Naive thymus-derived CD8-positive, alpha-beta T cell (primary cell): ENCODE measurements around the gene GMNN. TPM values are rescaled to one million over a fixed set of nuclear protein-coding genes. Genes with fewer than 3 reads are reported as not detected.
"Not testable (repeated sequence)": the region's sequence is repeated elsewhere in the genome, so short reads cannot be mapped to it uniquely, and the experiment has no call there.

Experiments
- ATAC-seq, 2 donors: fragments of 150-1000 bp; cut with Tn5 transposase in 1 of 2; sonication (Bioruptor Pico), chemical (Tn5 transposase) in 1 of 2; 1 replicate in 1 of 2; 2 replicates in 1 of 2; pipeline ENCODE4 v1.10.0; 2021; ENCODE audit warnings: mild to moderate bottlenecking in 2 of 2, moderate library complexity in 2 of 2
- POLR2A ChIA-PET: fragments of 350-600 bp; sonication (Branson Sonifier 250); formaldehyde crosslinking; loops from one replicate; lab custom pipeline; 2021; ENCODE audit warnings: antibody characterized with exemption; lab: Charles Lee
- DNase-seq, 10 donors: peaks; one replicate each; pipeline versions ENCODE4 v3.0.0 to v3.0.0-alpha.2; 2020 to 2022
- H3K27ac Mint-ChIP-seq, 10 donors: one replicate each; pipeline ENCODE4 v1.8.0; 2020 to 2022; ENCODE audit warnings: mild to moderate bottlenecking in 10 of 10, mixed read lengths in 10 of 10, moderate library complexity in 4 of 10, inconsistent platforms in 1 of 10
- H3K27me3 Mint-ChIP-seq, 5 donors: one replicate each; pipeline ENCODE4 v1.8.0; 2021 to 2022; ENCODE audit warnings: mixed read lengths in 5 of 5
- H3K36me3 Mint-ChIP-seq, 3 donors: one replicate each; pipeline ENCODE4 v1.8.0; 2020 to 2022; ENCODE audit warnings: mixed read lengths in 3 of 3, mild to moderate bottlenecking in 2 of 3, inconsistent platforms in 1 of 3
- H3K4me1 Mint-ChIP-seq, 4 donors: one replicate each; pipeline ENCODE4 v1.8.0; 2021 to 2022; ENCODE audit warnings: mixed read lengths in 4 of 4
- H3K4me3 Mint-ChIP-seq, 10 donors: one replicate each; pipeline ENCODE4 v1.8.0; 2020 to 2022; ENCODE audit warnings: mild to moderate bottlenecking in 10 of 10, mixed read lengths in 10 of 10, moderate library complexity in 6 of 10, inconsistent platforms in 1 of 10
- H3K9me3 Mint-ChIP-seq, 9 donors: one replicate each; pipeline ENCODE4 v1.8.0; 2020 to 2022; ENCODE audit warnings: mixed read lengths in 9 of 9, mild to moderate bottlenecking in 3 of 9, inconsistent platforms in 1 of 9, moderate library complexity in 1 of 9
- polyA plus RNA-seq, 3 donors: library from polyadenylated mRNA; unstranded; fragments of 300-500 nt; fragmentation: Illumina TruSeq; gene quantifications; one replicate each; pipeline ENCODE4 v1.2.3, GENCODE V29; 2021
- total RNA-seq, 8 experiments: library from RNA in 2 of 8; stranded (reverse) in 2 of 8; gene quantifications; one replicate each; pipeline ENCODE4 v1.2.3 and lab custom pipeline; 2021 to 2026

Gene GMNN
- total RNA-seq = 1 to 10 TPM; 3.4 to 3.6 TPM
- polyA plus RNA-seq = 1 to 10 TPM; 4.0 to 5.3 (median 4.3) TPM
- 3.2 to 19.3 (median 6.7) reads per million in 6 experiments for total RNA-seq (lab: John Stamatoyannopoulos, UW)

GRCh38 chr6:24774696-24775519 lies at the start of gene GMNN:
TSS of gene GMNN (plus strand) at chr6:24774937. CDS start at chr6:24777247, 2,310 bp downstream.
- POLR2A ChIA-PET = interaction anchor here (0.6 to 2.8 kb wide), 4 partner anchors 53 to 234 kb away, joined by 3 to 15 read pairs (median 4); no protein-coding TSS in a partner anchor
- peak within 1 kb of the TSS; percentile 87 to 99 (median 98) for H3K27ac Mint-ChIP-seq
- H3K27me3 Mint-ChIP-seq = no peaks in the 10 kb centered on the region
- peaks cover 7 to 31% (median 17%) of the 10 kb centered on the region in 4 donors for H3K4me1 Mint-ChIP-seq
- H3K4me3 Mint-ChIP-seq = peak within 1 kb of the TSS; percentile 96 to 100 (median 98)
- no peaks in the 10 kb centered on the region for H3K9me3 Mint-ChIP-seq
- ATAC-seq (peak; percentile 92 to 93), DNase-seq (peak; percentile 93 to 99 (median 96))
- H3K36me3 Mint-ChIP-seq = peaks cover 0 to 3% (median 0%) of the 10 kb centered on the region in 3 donors

GRCh38 chr6:24730653-24731052 lies 44.1 kb upstream of the GMNN start:
- DNase-seq, H3K4me3 Mint-ChIP-seq, H3K27ac Mint-ChIP-seq, ATAC-seq, H3K4me1 Mint-ChIP-seq: not testable (repeated sequence)
- Mint-ChIP-seq H3K9me3 (peaks cover 4 to 28% (median 20%) of the 10 kb centered on the region in 9 donors), H3K36me3 (peaks cover 0 to 16% (median 16%) of the 10 kb centered on the region in 3 donors), H3K27me3 (peaks cover 0 to 12% (median 0%) of the 10 kb centered on the region in 5 donors)
- POLR2A ChIA-PET = interaction anchor here (0.6 kb wide), 1 partner anchor 33 kb away, joined by 3 read pairs; no protein-coding TSS in a partner anchor

GRCh38 chr6:24731456-24732134 lies 43.1 kb upstream of the GMNN start:
- Mint-ChIP-seq H3K9me3 (peaks cover 4 to 28% (median 20%) of the 10 kb centered on the region in 9 donors), H3K36me3 (peaks cover 0 to 16% (median 16%) of the 10 kb centered on the region in 3 donors)
- H3K4me3 Mint-ChIP-seq, H3K27me3 Mint-ChIP-seq, H3K27ac Mint-ChIP-seq, DNase-seq, H3K4me1 Mint-ChIP-seq, ATAC-seq: not testable (repeated sequence)
- POLR2A ChIA-PET = interaction anchor here (0.6 to 0.9 kb wide), 2 partner anchors 32 to 150 kb away, joined by 3 read pairs; no protein-coding TSS in a partner anchor

- peaks cover 0 to 7% (median 0%) of the 10 kb centered on the region in 4 donors for H3K4me1 Mint-ChIP-seq
- peaks cover 0 to 4% (median 0%) of the 10 kb centered on the region in 5 donors for H3K27me3 Mint-ChIP-seq
- POLR2A ChIA-PET = no interaction called here
Measured at GRCh38 chr6:24734166-24734565, 40.6 kb upstream of the GMNN start.

DNA sequence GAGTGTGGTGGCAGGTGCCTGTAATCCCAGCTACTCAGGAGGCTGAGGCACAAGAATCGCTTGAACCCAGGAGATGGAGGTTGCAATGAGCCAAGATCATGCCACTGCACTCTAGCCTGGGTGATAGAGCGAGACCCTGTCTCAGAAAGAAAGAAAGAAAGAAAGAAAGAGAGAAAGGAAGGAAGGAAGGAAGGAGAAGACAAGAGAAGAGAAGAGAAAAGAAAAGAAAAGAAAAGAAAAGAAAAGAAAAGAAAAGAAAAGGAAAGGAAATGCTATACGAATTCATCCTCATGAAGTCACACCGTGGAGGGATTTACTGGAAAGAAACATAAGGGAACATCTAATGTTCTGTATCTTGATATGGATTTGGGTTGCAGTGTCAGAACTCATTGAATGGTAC lies 40.0 kb upstream of the GMNN start:
- Mint-ChIP-seq H3K9me3 (peaks cover 4 to 27% (median 17%) of the 10 kb centered on the region in 9 donors), H3K36me3 (peaks cover 0 to 15% (median 13%) of the 10 kb centered on the region in 3 donors)
- DNase-seq, POLR2A ChIA-PET, ATAC-seq, H3K27me3 Mint-ChIP-seq, H3K4me3 Mint-ChIP-seq, H3K4me1 Mint-ChIP-seq, H3K27ac Mint-ChIP-seq: not testable (repeated sequence)

More at GRCh38 chr6:24734166-24734565, 40.6 kb upstream of the GMNN start:
- H3K27ac Mint-ChIP-seq = peak overlapping the region in 1 of 10 donors; percentile 1
- peaks cover 0 to 16% (median 13%) of the 10 kb centered on the region in 3 donors for H3K36me3 Mint-ChIP-seq
- no peak for ATAC-seq
- no peak for DNase-seq
- H3K9me3 Mint-ChIP-seq = peaks cover 4 to 28% (median 17%) of the 10 kb centered on the region in 9 donors
- H3K4me3 Mint-ChIP-seq = no peak overlapping the region

- Mint-ChIP-seq H3K4me3 (no peak overlapping the region), H3K36me3 (no peaks in the 10 kb centered on the region), H3K27me3 (peaks cover 0 to 4% (median 0%) of the 10 kb centered on the region in 5 donors), H3K4me1 (peaks cover 0 to 14% (median 3%) of the 10 kb centered on the region in 4 donors), H3K27ac (no peak overlapping the region), H3K9me3 (no peaks in the 10 kb centered on the region)
- DNase-seq (no peak), ATAC-seq (no peak)
- POLR2A ChIA-PET = interaction anchor here (0.7 to 1.0 kb wide), 2 partner anchors 17 to 40 kb away, joined by 4 read pairs; no protein-coding TSS in a partner anchor
Measured at GRCh38 chr6:24738741-24739140, 36.0 kb upstream of the GMNN start.

DNA sequence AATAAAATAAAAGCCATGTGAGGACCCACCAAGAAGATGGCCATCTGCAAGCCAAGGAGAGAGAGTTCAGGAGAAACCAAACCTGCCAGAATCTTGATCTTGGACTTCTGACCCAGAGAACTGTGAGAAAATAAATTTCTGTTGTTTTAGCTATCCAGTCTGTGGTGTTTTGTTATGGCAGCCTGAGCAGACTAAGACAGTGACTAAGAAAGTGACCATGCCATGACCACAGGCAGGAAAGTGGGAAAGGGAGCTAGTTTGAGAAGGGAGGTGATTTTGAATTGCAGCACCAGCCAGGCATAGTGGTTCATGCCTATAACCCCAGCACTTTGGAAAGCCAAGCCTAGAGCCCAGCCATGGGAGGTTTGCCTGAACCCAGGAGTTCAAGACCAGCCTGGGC lies 33.9 kb upstream of the GMNN start:
- H3K27me3 Mint-ChIP-seq = peaks cover 0 to 4% (median 0%) of the 10 kb centered on the region in 5 donors
- POLR2A ChIA-PET = no interaction called here
- H3K4me1 Mint-ChIP-seq = peaks cover 0 to 27% (median under 1%) of the 10 kb centered on the region in 4 donors
- no peak overlapping the region for H3K4me3 Mint-ChIP-seq
- ATAC-seq (no peak), DNase-seq (no peak)
- no peaks in the 10 kb centered on the region for H3K36me3 Mint-ChIP-seq
- no peaks in the 10 kb centered on the region for H3K9me3 Mint-ChIP-seq
- peak overlapping the region in 1 of 10 donors; percentile 25 for H3K27ac Mint-ChIP-seq

GRCh38 chr6:24742216-24742738 lies 32.5 kb upstream of the GMNN start:
- H3K36me3 Mint-ChIP-seq = no peaks in the 10 kb centered on the region
- H3K27ac Mint-ChIP-seq = no peak overlapping the region
- ATAC-seq (no peak), DNase-seq (no peak)
- POLR2A ChIA-PET = no interaction called here
- no peaks in the 10 kb centered on the region for H3K27me3 Mint-ChIP-seq
- H3K4me3 Mint-ChIP-seq = no peak overlapping the region
- peaks cover 0 to 27% (median 0%) of the 10 kb centered on the region in 4 donors for H3K4me1 Mint-ChIP-seq
- H3K9me3 Mint-ChIP-seq = no peaks in the 10 kb centered on the region

- Mint-ChIP-seq H3K36me3 (no peaks in the 10 kb centered on the region), H3K9me3 (no peaks in the 10 kb centered on the region), H3K4me1 (peaks cover 0 to 27% (median 0%) of the 10 kb centered on the region in 4 donors), H3K27ac (peak overlapping the region in 1 of 10 donors; percentile 37), H3K4me3 (no peak overlapping the region), H3K27me3 (no peaks in the 10 kb centered on the region)
- POLR2A ChIA-PET = no interaction called here
- no peak for ATAC-seq
- DNase-seq = no peak
Measured at GRCh38 chr6:24743265-24743943, 31.3 kb upstream of the GMNN start.

GRCh38 chr6:24743944-24744335 lies 30.8 kb upstream of the GMNN start:
- ATAC-seq (no peak), DNase-seq (no peak)
- peaks cover 0 to 27% (median under 1%) of the 10 kb centered on the region in 4 donors for H3K4me1 Mint-ChIP-seq
- peak overlapping the region in 1 of 10 donors; percentile 37 for H3K27ac Mint-ChIP-seq
- H3K27me3 Mint-ChIP-seq = peaks cover 0 to 1% (median 0%) of the 10 kb centered on the region in 5 donors
- no peak overlapping the region for H3K4me3 Mint-ChIP-seq
- H3K36me3 Mint-ChIP-seq = no peaks in the 10 kb centered on the region
- H3K9me3 Mint-ChIP-seq = no peaks in the 10 kb centered on the region
- POLR2A ChIA-PET = no interaction called here

- POLR2A ChIA-PET = no interaction called here
- Mint-ChIP-seq H3K9me3 (no peaks in the 10 kb centered on the region), H3K4me3 (no peak overlapping the region), H3K36me3 (no peaks in the 10 kb centered on the region), H3K27ac (peak overlapping the region in 1 of 10 donors; percentile 3), H3K4me1 (peaks cover 0 to 33% (median under 1%) of the 10 kb centered on the region in 4 donors), H3K27me3 (peaks cover 0 to 2% (median 0%) of the 10 kb centered on the region in 5 donors)
- ATAC-seq (no peak), DNase-seq (no peak)
Measured at GRCh38 chr6:24744911-24745310, 29.8 kb upstream of the GMNN start.
